Activated CD4-positive, CD25-positive, alpha-beta regulatory T cell treated with anti-CD3 and anti-CD28 coated beads, Interleukin-2, amount 50 U/mL, for 16 hours (primary cell): ENCODE results near the gene CNKSR2.
"Not testable (repeated sequence)": the region's sequence is repeated elsewhere in the genome, so short reads cannot be mapped to it uniquely, and the experiment has no call there.

Source experiments
- DNase-seq: peaks from one replicate; pipeline ENCODE4 v3.0.0-alpha.2; 2020; ENCODE audit warnings: low read depth, low spot score

CNKSR2 gene

GRCh38 chrX:21440911-21441310 is 66.7 kb downstream of the CNKSR2 start:
- DNase-seq: no peak

- DNase-seq: no peak
Observed at GRCh38 chrX:21457718-21458117, 83.5 kb downstream of the CNKSR2 start.

- no peak for DNase-seq
Observed at GRCh38 chrX:21469071-21469470, 94.9 kb downstream of the CNKSR2 start.

- no peak for DNase-seq
Observed at GRCh38 chrX:21476909-21477308, 102.7 kb downstream of the CNKSR2 start.

- DNase-seq: no peak
Observed at GRCh38 chrX:21479695-21480270, 105.6 kb downstream of the CNKSR2 start.

GRCh38 chrX:21481761-21482160 is 107.5 kb downstream of the CNKSR2 start:
- DNase-seq: no peak

GRCh38 chrX:21484051-21484450 is 109.8 kb downstream of the CNKSR2 start:
- DNase-seq: not testable (repeated sequence)

GRCh38 chrX:21487832-21488231 is 113.6 kb downstream of the CNKSR2 start:
- no peak for DNase-seq

- no peak for DNase-seq
Observed at GRCh38 chrX:21490341-21490740, 116.1 kb downstream of the CNKSR2 start.

- DNase-seq: no peak
Observed at GRCh38 chrX:21493226-21493830, 119.1 kb downstream of the CNKSR2 start.

GRCh38 chrX:21503593-21503992 is 129.4 kb downstream of the CNKSR2 start:
- DNase-seq: no peak

GRCh38 chrX:21509912-21510311 is 135.7 kb downstream of the CNKSR2 start:
- DNase-seq: no peak

GRCh38 chrX:21524008-21524407 is 149.8 kb downstream of the CNKSR2 start:
- no peak for DNase-seq

GRCh38 chrX:21528076-21528475 is 153.9 kb downstream of the CNKSR2 start:
- no peak for DNase-seq

- no peak for DNase-seq
Observed at GRCh38 chrX:21529771-21530170, 155.6 kb downstream of the CNKSR2 start.

- DNase-seq: not testable (repeated sequence)
Observed at GRCh38 chrX:21544642-21545041, 170.4 kb downstream of the CNKSR2 start.

GRCh38 chrX:21559417-21559816 is 185.2 kb downstream of the CNKSR2 start:
- DNase-seq: no peak

- no peak for DNase-seq
Observed at GRCh38 chrX:21565025-21565424, 190.8 kb downstream of the CNKSR2 start.

GRCh38 chrX:21574793-21575192 is 200.6 kb downstream of the CNKSR2 start:
- no peak for DNase-seq

GRCh38 chrX:21581479-21581878 is 207.3 kb downstream of the CNKSR2 start:
- DNase-seq: no peak

- no peak for DNase-seq
Observed at GRCh38 chrX:21586001-21586400, 211.8 kb downstream of the CNKSR2 start.

GRCh38 chrX:21590012-21590776 is 216.0 kb downstream of the CNKSR2 start:
- DNase-seq: no peak

- DNase-seq: no peak
Observed at GRCh38 chrX:21606002-21606401, 231.8 kb downstream of the CNKSR2 start.
